ENCODE measurements around the gene MICALL2. TPM values are rescaled to one million over a fixed set of nuclear protein-coding genes. Genes with fewer than 3 reads are reported as not detected.

Gene MICALL2
- total RNA-seq, 4 donors from 2014 or later = 67.6 to 181 (median 97.0) TPM

- intact Hi-C loops (cut with DNase I; ENCODE audit: low total_unique reads) = no loop called here
- Histone ChIP-seq H3K36me3 (no peaks in the 10 kb centered on the region), H3K27ac (no peak overlapping the region), H3K4me1 (no peaks in the 10 kb centered on the region), H3K27me3 (peaks cover 80% of the 10 kb centered on the region), H3K9me3 (no peaks in the 10 kb centered on the region), H3K4me3 (no peak overlapping the region)
- 38 to 39% methylated on average over 7 to 11 of the region's 11 CpGs for WGBS, 2 donors (ENCODE audit: low coverage in 1 of 2)
- DNase-seq = no peak
- TF ChIP-seq, protein P1, sequence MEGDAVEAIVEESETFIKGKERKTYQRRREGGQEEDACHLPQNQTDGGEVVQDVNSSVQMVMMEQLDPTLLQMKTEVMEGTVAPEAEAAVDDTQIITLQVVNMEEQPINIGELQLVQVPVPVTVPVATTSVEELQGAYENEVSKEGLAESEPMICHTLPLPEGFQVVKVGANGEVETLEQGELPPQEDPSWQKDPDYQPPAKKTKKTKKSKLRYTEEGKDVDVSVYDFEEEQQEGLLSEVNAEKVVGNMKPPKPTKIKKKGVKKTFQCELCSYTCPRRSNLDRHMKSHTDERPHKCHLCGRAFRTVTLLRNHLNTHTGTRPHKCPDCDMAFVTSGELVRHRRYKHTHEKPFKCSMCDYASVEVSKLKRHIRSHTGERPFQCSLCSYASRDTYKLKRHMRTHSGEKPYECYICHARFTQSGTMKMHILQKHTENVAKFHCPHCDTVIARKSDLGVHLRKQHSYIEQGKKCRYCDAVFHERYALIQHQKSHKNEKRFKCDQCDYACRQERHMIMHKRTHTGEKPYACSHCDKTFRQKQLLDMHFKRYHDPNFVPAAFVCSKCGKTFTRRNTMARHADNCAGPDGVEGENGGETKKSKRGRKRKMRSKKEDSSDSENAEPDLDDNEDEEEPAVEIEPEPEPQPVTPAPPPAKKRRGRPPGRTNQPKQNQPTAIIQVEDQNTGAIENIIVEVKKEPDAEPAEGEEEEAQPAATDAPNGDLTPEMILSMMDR (IDR thresholded peaks at IDR 0.05) = no peak
- no peak for TF ChIP-seq EP300 (IDR thresholded peaks at IDR 0.05; ENCODE audit: low read depth)
- no peak for TF ChIP-seq POLR2A (IDR thresholded peaks at IDR 0.05)
- TF ChIP-seq POLR2AphosphoS5 (IDR thresholded peaks at IDR 0.05) = no peak
- in situ Hi-C loops (cut with MboI; ENCODE audit: low pct_ligation_motif_present in 1 of 4, low pct_unique_long_range_greater_than_20kb in 1 of 4, low sequenced_read_pairs in 3 of 4) = no loop called here
These were observed 58.9 kb downstream of the MICALL2 start for GRCh38 chr7:1400371-1400770.

DNA sequence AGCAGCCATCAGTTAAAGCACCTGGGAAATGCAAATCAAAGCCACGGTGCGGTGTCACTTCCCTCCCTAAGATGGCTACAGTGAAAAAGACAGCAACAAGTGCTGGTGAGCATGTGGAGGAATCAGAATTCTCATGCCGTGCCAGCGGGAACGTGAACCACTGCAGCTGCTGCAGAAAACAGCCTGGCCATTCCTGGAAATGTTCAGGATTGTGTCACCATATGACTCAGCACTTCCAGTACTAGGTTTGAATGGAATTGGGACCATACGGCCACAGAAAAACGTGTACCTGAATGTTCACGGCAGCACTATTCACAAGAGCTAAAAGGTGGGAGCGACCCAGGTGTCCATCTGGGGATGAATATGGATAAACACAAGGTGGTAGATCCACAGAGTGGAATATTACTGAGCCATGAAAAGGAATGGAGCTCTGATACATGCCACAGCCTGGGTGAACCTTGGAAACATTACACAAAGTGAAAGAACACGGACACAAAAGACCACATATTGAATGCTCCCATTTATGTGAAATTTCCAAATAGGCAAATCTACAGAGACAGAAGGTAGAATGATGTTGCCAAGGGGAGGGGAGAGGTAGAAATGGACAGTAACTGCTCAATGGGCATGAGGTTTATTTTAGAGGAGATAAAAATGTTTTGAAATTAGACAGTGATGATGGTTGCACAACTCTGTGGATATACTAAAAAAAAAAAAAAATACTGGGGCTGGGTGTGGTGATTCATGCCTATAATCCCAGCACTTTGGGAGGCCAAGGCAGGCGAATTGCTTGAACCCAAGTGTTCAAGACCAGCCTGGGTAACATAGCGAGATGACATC lies 61.6 kb downstream of the MICALL2 start:
- peaks cover 71% of the 10 kb centered on the region for H3K27me3 ChIP-seq
- no peak overlapping the region for H3K27ac ChIP-seq
- no peaks in the 10 kb centered on the region for H3K9me3 ChIP-seq
- DNase-seq = no peak
- intact Hi-C loops (cut with DNase I; ENCODE audit: low total_unique reads) = no loop called here
- TF ChIP-seq, protein P1 (IDR thresholded peaks at IDR 0.05) = no peak
- TF ChIP-seq POLR2AphosphoS5 (IDR thresholded peaks at IDR 0.05) = no peak
- TF ChIP-seq POLR2A (IDR thresholded peaks at IDR 0.05) = no peak
- TF ChIP-seq EP300 (IDR thresholded peaks at IDR 0.05; ENCODE audit: low read depth) = no peak
- in situ Hi-C loops (cut with MboI; ENCODE audit: low pct_ligation_motif_present in 1 of 4, low pct_unique_long_range_greater_than_20kb in 1 of 4, low sequenced_read_pairs in 3 of 4) = no loop called here
- H3K4me1 ChIP-seq = no peaks in the 10 kb centered on the region
- no peak overlapping the region for H3K4me3 ChIP-seq
- no peaks in the 10 kb centered on the region for H3K36me3 ChIP-seq
- 70 to 78% methylated on average over 7 to 12 of the region's 12 CpGs for WGBS, 2 donors (ENCODE audit: low coverage in 1 of 2)

DNA sequence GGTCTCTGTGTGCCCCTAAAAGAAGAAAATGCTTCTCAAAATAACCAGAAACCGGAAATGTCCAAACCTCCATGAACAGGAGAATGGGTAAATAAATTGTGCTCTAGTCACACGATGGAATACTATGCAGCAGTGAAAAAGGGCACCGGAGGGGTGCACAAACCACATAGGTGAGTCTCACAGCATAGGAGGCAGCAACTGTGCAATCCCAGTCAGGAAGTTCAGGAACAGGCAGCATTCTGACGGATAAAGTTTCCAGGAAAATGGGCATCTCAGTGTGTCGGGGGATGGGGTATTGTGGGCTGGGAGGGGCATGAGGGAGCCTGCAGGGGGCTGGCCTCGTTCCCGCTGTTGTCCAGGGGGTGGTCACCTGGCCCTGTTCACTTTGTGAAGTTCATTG lies 63.1 kb downstream of the MICALL2 start:
- 60 to 86% methylated on average over 6 of the region's 7 CpGs for WGBS, 2 donors (ENCODE audit: low coverage in 1 of 2)
- no peak for DNase-seq
- no peak overlapping the region for H3K27ac ChIP-seq
- no peaks in the 10 kb centered on the region for H3K36me3 ChIP-seq
- H3K4me1 ChIP-seq = no peaks in the 10 kb centered on the region
- TF ChIP-seq, protein P1 (IDR thresholded peaks at IDR 0.05) = no peak
- TF ChIP-seq POLR2AphosphoS5 (IDR thresholded peaks at IDR 0.05) = no peak
- no peak for TF ChIP-seq POLR2A (IDR thresholded peaks at IDR 0.05)
- in situ Hi-C loops (cut with MboI; ENCODE audit: low pct_ligation_motif_present in 1 of 4, low pct_unique_long_range_greater_than_20kb in 1 of 4, low sequenced_read_pairs in 3 of 4) (no loop called here), intact Hi-C loops (cut with DNase I; ENCODE audit: low total_unique reads) (no loop called here)
- no peaks in the 10 kb centered on the region for H3K9me3 ChIP-seq
- no peak overlapping the region for H3K4me3 ChIP-seq
- H3K27me3 ChIP-seq = peaks cover 62% of the 10 kb centered on the region

GRCh38 chr7:1395211-1396070 lies 63.8 kb downstream of the MICALL2 start:
- intact Hi-C loops (cut with DNase I; ENCODE audit: low total_unique reads) (no loop called here), in situ Hi-C loops (cut with MboI; ENCODE audit: low pct_ligation_motif_present in 1 of 4, low pct_unique_long_range_greater_than_20kb in 1 of 4, low sequenced_read_pairs in 3 of 4) (no loop called here)
- Histone ChIP-seq H3K4me1 (no peaks in the 10 kb centered on the region), H3K27me3 (peaks cover 58% of the 10 kb centered on the region), H3K4me3 (no peak overlapping the region), H3K36me3 (no peaks in the 10 kb centered on the region), H3K27ac (no peak overlapping the region), H3K9me3 (no peaks in the 10 kb centered on the region)
- TF ChIP-seq EP300 (IDR thresholded peaks at IDR 0.05; ENCODE audit: low read depth) = no peak
- TF ChIP-seq POLR2A (IDR thresholded peaks at IDR 0.05) = no peak
- TF ChIP-seq POLR2AphosphoS5 (IDR thresholded peaks at IDR 0.05) = no peak
- TF ChIP-seq, protein P1 (IDR thresholded peaks at IDR 0.05) = no peak
- DNase-seq = no peak
- WGBS, 2 donors (ENCODE audit: low coverage in 1 of 2) = 75% methylated on average over 31 of the region's 33 CpGs; no CpG with 5 or more reads in 1 of the 2 donors
